Activated T-cell treated with anti-CD3 and anti-CD28 coated beads for 4 hours (primary cell): ENCODE results near the gene PPIL4.
"Not testable (repeated sequence)": the region's sequence is repeated elsewhere in the genome, so short reads cannot be mapped to it uniquely, and the experiment has no call there.

ENCODE experiments used
- DNase-seq: peaks from one replicate; pipeline ENCODE4 v3.0.0-alpha.2; 2020

The PPIL4 gene

DNA sequence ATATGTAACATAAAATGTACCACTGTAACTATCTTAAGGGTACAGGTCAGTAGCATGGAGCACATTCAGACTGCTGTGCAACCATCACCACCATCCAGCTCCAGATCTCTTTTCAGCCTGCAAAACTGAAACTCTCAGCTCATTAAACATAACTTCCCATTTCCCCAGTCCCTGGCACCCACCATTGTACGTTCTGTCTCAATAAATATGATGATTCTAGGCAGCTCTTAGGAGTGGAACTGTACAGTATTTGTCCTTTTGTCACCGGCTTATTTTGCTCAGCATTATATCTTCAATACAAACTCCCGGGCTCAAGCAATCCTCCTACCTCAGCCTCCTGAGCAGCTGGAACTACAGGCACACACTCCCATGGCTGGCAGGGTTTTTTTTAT lies 62.5 kb downstream of the PPIL4 start:
- no peak for DNase-seq

DNA sequence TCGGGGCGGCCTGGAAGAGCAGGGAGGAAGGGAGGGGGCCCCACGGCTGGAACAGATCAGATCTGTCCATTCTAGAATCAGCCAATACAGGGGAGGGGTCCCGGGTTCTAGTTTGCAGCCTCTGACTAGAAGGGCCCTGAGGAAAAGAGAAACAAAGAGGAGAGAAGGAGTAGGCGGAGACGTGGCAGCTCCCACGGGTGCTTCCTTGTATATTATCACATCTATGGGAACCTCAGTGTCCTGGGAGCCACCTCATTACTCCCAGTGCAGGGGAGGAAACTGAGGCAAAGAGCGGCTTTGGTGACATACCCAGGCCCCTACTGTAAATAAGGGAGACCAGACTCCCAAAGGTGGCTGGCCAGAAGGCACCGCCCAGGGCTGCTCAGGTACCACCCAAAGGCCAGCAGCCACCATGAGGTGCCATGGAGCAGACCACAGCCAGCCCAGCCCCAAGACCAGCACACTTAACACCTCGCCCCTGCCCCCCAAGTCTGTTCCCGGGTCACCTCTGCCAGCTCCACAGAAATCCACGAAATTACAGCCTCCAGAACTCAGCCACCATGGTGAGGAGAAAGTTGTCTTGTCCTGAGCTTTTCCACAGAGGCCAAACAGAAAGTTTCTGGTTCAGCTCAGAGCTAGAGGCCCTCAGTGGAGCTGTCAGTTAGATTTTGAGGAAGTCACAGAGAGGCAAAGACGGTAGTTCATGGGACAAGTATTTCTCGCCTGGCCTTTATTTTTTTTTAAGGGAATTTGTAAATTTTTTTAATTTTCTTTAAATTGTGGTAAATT lies 63.1 kb downstream of the PPIL4 start:
- DNase-seq: no peak

DNA sequence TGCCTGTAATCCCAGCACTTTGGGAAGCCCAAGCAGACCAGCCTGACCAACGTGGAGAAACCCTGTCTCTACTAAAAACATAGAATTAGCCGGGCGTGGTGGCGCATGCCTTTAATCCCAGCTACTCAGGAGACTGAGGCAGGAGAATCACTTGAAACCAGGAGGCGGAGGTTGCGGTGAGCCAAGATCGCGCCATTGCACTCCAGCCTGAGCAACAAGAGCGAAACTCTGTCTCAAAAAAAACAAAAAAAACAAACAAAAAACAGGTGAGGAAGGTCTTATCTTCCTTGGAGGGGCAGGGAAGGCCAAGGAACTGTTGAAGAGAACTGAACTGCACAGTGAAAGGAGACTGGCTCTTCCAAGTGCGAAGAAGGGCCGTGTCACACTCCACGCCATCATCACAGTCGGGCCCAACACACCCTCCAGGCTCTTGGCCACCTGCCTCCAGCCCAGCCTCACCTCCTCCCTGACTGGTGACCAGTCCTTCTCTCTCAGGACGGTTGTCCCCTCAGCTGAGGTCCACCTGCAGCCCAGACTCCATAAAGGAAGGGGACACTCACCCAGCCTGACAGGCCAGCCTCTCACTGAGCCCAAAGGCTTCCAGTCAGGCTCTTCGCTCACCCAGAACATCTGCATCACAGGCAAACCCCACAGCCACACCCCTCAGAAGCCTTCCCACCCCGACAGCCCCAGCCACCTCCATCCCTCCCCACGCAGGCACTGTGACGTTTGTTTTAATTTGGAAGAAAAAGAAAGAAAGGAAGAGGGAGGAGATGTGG lies 65.2 kb downstream of the PPIL4 start:
- DNase-seq: peak; percentile 27

DNA sequence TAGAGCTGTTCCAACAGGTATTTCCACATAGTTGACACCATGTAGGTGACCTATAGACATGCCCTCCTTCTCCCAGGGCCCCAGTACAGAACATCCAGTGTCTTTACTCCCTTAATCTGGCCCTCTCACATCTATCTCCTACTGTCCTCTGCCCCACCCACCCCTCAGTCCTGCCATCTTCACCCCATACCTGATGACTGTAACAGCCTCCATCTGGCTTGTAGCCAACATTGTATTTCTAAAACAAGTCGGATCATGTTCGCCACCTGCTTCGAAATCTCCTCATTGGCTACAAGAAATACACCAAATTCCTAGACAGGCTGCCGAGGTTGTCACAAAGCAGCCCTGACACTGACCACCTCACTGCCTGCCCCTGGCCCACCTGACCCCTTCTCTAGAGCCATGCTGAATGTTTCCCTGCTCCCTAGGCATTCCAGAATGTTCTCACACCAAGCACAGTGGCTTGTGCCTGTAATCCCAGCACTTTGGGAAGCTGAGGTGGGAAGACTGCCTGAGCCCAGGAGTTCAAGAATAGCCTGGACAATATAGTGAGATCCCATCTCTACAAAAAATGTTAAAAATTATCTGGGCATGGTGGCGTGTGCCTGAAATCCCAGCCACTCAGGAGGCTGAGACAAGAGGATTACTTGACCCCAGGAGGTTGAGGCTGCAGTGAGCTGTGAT lies 67.1 kb downstream of the PPIL4 start:
- DNase-seq: no peak

DNA sequence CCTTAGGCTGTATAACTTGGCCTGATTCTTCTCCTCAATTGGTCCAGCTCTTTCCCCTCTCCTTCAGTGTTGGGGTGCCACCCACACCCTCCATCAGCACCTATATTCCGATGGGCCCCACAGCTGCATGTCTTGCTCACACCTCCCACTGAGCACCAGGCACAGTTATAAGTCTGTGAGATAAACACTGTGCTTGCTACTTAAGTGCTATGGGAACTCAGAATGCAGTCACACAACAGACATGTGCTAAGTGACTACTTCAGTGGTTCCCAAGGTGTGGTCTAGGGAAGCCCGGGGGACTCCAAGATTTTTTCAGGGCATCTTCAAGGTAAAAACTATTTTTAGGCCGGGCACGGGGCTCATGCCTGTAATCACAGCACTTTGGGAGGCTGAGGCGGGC lies 68.3 kb downstream of the PPIL4 start:
- DNase-seq: no peak

DNA sequence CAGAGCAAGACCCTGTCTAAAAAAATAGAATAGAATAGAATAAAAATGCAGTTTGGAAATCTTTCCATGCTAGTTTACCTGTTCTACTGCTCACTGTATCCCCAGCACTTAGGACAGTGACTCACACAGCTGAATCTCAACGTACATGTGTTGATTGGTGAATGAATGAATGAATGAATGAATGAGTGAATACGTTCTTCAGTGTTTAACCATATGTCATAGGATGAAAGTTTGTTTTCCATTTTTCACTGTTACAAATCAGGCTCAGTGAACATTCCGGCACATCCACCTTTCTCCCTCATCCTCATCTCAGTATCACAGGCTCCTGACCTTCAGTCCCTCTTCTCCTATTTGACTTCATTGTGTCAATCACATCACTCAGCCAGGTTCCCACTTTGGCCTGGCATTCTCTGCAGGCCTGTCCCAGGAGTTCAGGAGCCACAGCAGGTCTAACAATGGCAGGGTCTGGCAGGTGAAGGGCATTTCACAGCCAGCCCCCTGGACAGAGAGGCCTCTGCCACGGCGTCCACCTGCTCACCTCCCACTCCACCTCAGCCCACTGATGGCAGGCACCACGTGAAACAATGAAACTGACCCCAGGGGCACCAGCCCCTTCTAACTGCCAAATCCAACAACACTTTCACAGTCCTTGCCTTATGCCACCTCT lies 68.9 kb downstream of the PPIL4 start:
- DNase-seq: no peak

DNA sequence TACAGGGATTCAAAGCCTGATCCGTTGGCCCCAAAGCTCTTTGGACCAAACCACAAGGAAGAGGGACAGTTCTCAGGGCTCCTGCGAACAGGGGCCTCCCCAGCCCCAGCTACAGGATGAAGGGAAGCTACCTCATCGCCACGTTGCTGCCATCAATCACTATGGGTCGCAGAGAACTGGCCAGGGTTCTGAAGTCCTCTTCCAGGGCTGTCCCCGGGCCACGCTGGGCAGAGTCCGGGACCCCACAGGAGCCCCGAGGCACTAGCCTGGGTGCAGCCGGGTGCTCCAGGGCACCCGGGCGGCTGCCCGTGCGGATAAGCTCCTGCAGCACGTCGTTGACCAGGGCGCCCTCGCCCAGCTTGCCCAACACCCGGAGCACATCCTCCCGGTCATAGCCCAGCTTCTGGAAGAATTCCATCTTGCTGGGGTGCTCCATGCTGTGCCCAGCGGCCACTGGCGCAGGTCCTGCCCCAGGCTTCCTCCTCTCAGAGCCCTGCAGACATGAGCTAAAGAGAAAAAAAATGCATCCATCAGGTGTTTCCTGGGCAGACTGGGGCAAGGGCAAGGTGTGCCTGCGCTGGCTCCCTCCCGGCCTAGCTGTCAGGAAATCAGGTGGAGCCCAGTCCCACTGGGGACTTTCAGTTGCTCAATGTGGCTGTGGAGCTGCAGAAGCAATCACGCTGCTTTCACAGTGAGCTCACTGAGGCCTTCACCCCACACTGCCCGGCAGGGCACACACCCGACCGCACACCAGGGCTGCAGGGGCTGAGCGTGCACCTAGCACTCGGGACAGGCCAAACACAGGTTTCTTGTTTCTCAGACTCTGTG lies 71.5 kb downstream of the PPIL4 start:
- DNase-seq: no peak

DNA sequence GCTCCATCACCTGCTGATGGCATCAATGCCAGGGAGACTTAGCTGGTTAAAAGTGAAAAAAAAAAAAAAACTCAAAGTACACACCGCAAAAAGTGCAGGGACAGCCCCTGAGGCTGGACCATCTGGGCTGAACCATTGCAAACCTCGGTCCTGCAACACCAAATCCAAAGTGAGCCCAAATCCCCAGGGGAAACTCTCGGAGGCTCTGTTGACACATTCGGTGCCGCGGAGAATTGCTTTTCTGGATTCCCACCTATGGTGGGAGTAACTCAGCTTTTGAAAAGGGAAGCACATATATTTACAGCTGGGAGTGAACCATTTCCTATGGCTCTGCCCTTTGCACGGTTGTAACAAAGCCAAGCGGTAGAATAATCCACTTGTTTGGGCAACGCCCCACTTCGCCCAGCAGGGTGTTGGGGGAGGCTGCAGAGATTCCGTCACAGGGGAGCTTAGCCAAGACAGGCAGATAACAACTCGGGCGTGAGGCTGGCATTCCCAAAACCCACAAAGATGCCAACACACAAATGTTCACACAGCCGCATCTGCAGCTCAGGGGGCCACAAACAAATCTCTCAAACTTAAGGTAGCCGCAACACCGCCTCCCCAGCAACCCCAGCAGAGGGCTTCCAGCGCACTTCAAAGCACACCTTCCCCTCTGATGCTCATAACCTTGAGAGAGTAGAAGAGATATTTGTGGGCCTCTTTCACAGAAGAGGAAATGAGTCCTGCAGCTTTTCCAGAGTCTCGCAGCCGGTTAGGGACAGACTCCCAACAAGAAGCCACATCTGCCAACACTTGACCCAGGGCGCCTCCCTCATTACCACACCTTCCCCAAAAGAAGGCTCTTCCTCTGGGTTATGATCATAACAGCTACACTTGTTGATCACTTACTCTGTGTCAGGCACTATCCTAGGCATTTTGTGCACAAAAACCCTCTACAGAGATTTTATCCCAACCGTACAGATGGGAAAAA lies 72.5 kb downstream of the PPIL4 start:
- no peak for DNase-seq

DNA sequence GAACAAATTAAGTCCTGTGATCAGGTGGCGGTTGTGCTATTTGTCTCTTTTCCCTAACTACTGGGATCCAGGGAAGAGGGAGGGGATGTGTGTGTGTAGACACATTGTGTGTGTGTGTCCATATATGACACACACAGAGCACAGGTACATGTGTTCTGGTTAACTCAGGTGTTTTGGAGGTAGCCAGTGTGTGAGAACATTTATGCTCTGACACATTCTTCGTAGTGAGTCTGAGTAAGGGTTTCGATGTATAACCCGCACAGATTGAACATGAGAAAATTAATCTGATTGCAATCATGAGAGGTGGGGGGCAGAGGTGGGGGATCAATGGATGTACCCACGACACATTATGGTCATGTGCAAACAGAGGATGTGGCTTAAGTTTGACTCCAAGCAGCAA lies 73.6 kb downstream of the PPIL4 start:
- no peak for DNase-seq

DNA sequence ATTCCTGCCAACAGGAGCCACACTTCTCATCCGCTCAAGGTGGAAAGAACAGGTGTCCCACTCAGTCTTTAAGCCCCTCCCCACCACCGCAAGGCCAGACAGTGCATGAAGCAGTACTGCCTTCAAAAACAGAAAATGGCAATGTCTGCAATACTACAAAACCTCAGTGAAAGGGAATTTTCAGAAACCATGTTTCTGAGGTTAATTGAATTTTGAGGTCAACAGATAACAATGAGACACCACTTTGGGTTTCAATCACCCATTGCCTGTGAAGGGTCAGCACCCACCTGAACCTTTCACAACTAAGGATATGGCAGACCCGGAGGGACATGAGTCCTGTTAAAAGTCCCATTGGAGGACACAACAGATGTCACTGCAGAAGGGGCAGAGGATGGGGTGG lies 74.0 kb downstream of the PPIL4 start:
- no peak for DNase-seq

DNA sequence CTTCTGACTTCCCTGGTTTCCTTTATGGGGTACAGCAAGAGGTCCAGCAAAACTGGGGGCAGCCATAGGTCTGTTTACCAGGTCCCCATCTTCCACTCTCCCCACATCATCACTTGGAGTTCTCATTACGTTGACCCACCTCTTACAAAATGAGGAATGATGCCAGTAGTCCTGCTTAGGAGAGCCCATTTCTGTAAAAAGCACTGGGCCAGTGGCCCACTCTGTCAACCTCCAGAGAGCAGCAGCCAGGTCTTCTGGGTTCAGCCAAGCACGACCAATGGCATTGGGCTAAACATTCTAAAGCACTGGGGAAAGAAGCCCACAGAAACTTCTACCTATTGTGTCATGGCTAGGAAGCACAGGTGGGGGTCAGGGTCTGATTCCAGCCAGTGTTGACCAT lies 74.9 kb downstream of the PPIL4 start:
- no peak for DNase-seq

DNA sequence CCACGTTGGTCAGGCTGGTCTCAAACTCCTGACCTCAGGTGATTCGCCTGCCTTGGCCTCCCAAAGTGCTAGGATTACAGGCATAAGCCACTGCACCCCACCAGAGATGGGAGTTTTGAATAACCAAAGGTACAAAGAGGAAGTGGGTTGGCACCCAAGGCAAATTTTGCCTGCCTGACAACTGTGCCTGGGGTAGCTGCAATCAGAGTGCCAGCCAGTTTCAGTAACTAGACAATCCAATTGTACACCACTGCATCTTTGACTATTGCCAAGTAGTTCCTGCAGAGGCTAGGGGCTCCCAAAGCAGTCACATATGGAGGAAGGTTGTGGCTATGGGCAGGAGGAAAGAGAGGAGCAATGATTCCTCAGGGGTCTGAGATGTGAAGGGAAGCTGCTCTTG lies 77.7 kb downstream of the PPIL4 start:
- no peak for DNase-seq

DNA sequence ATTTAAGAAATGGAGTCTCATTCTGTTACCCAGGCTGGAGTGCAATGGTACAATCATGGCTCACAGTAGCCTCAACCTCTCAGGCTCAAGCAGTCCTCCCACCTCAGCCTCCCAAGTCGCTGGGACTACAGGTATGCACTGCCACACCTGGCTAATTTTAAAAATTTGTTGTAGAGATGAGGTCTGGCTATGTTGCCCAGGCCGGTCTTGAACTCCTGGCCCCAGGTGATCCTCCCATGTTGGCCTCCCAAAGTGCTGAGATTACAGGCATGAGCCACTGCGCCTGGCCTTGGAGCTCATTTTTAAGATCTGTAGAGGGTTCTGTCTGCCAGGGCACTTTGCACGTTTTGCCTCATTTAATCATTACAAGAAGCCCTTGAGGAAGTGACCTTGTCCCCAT lies 78.6 kb downstream of the PPIL4 start:
- no peak for DNase-seq

DNA sequence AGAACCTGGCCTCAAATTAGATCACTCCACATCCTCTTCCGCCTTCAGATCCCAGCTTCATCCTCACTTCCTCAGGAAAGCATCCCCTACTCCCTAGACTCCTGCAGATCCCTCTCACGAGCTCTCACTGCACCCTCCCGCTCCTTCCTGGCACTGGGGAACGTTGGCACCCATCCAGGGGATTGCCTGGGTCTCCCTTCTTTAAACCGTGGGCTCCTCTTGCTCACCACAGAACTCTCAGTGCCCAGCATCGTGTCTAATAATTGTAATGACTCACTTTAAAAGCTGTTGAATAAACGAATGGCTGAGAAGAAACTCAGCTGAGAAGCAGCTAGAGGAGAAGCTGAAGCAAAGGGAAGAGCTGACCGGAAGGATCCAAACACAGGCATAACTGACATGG lies 81.4 kb downstream of the PPIL4 start:
- DNase-seq: no peak

DNA sequence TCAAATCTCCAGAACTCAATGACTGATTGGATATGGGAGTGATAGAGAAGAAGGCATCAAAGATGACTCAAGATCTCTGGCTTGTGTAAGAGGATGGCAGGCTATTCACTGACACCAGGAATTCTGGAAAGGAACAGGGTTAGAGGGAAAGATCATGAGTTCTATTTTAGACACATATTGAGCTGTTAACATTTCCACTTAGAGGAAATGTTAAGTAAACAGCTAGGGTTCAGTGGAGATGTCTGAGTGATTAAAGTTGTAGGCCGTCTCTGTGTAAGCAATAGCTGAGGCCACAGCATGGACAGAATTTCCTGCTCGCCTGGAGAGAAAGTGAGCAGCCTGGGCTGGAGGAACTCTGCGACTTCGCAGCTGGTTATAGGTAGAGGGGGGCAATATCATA lies 82.1 kb downstream of the PPIL4 start:
- no peak for DNase-seq

DNA sequence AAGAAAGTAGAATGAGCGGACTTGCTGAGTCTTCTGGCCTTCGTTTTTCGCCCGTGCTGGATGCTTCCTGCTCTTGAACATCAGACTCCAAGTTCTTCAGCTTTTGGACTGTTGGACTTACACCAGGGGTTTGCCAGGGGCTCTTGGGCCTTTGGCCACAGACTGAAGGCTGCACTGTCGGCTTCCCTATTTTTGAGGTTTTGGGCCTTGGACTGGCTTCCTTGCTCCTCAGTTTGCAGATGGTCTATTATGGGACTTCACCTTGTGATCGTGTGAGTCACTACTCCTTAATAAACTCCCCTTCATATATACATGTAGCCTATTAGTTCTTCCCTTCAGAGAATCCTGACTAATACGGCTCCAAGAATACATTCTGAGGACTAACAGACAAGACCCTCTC lies 83.1 kb downstream of the PPIL4 start:
- DNase-seq: not testable (repeated sequence)

DNA sequence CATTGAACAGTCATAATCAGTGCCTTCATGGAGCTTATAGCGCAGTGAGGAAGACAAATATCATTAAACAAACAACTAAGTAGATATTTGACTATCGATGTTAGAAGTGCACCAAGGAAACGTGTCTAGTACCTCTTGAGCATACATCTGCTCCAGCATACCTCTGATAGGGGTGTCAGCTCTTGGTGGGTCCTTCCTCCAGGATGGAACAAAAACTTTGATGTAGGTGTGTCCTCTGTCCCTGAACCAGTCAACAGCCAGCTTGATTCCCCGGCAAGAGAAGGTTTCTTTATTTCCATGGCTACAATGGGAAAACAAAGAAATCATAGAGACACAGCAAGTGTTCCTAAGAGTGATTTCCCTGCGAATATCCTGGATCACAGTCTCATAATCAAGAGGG lies 84.2 kb downstream of the PPIL4 start:
- DNase-seq: no peak

DNA sequence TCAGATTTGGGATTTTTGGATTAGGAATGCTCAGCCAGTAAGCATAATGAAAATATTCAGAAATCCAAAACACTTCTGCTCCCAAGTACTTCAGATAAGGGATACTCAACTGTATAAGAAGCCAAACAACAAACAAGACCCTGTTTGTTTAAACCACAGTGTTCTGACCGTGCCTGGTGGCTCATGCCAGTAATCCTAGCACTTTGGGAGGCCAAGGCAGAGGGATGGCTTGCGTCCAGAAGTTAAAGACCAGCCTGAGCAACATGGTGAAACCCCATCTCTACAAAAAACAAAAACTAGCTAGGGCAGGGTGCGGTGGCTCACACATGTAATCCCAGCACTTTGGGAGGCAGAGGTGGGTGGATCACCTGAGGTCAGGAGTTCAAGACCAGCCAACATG lies 85.6 kb downstream of the PPIL4 start:
- not testable (repeated sequence) for DNase-seq

DNA sequence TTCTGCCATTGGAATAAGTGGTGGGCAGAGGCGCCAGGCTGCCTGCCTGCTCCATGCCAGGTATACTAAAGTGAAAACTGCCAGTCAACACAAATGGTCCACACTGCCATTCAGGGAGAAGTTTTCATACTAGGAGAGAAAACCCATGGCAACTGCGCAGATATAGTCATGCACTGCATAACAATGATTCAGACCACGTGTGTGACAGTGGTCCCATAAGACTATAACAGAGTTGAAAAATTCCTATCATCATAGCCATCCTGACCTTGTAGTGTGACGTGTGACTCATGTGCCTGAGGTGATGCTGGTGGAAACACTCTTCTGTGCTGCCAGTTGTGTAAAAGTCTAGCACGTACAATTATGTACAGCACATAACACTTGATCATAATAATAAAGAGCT lies 86.1 kb downstream of the PPIL4 start:
- DNase-seq: no peak

DNA sequence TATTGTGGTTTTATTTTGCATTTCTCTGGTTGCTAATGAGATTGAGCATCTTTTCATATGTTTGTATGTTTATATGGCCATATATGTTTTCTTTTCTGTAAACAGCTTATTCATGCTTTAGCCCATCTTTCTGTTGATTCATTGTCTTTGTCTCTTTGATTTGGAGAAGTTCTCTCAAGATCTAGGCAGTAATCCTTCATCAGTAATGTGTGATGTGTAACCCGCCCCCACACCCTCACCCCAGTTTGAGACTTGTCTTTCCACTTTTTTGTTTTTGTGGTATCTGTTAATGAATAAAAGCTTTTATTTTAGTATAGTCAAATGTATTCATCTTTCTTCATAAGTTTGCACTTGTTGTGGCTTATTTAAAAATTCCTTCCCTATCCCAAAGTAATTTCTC lies 87.0 kb downstream of the PPIL4 start:
- no peak for DNase-seq

DNA sequence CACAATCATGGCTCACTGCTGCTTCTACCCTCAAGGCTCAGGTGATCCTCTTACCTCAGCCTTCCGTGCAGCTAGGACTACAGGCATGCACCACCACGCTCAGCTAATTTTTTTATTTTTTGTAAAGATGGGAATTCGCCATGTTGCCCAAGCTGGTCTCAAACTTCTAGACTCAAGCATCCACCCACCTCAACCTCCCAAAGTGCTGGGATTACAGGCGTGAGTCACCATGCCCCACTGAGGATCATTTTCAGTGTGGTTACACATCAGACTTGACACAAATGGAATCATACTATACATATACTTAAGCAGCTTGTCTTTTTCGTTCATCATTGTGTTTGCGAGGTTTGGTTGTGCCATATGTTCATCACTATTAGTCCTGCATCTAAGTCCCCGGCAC lies 87.6 kb downstream of the PPIL4 start:
- no peak for DNase-seq
